Measurements from ENCODE around the gene ITPR1. TPM values are rescaled to one million over a fixed set of nuclear protein-coding genes. Genes with fewer than 3 reads are reported as not detected.

ITPR1 gene
- total RNA-seq, 4 donors from 2014 or later, result 184 to 305 (median 218) TPM

DNA sequence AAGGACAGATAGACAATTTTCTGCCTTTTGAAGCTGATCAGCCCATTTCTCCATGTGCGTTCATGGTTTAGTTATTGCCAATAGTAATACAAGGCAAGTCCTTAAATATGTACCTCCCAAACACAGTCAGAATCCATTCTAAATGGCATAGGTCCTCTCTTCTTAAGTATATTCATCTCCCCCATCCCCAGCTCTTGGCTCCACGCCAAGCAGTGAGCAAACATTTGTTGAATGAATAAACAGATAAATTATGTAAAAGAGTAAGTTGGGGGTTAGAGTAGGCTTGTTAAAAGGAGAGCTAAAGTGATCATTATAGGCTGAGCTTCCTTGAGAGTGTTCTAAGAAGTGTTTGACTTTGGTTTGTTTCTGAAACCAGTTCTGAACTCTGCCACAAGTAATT, 241.3 kb downstream of the ITPR1 start:
- no peak for ATAC-seq
- WGBS, 2 donors (ENCODE audit: low coverage in 1 of 2), result 51 to 77% methylated on average over 2 of the region's 2 CpGs
- Histone ChIP-seq H3K4me3 (no peak overlapping the region), H3K9me3 (no peaks in the 10 kb centered on the region), H3K27me3 (no peaks in the 10 kb centered on the region), H3K36me3 (peaks cover 0 to 63% of the 10 kb centered on the region in 2 donors), H3K27ac (no peak overlapping the region), H3K4me1 (peaks cover 0 to 14% (median 0%) of the 10 kb centered on the region in 3 donors)
- TF ChIP-seq EP300 (IDR thresholded peaks at IDR 0.05) (no peak), POLR2AphosphoS5 (IDR thresholded peaks at IDR 0.05) (no peak)
- TF ChIP-seq, protein P1, sequence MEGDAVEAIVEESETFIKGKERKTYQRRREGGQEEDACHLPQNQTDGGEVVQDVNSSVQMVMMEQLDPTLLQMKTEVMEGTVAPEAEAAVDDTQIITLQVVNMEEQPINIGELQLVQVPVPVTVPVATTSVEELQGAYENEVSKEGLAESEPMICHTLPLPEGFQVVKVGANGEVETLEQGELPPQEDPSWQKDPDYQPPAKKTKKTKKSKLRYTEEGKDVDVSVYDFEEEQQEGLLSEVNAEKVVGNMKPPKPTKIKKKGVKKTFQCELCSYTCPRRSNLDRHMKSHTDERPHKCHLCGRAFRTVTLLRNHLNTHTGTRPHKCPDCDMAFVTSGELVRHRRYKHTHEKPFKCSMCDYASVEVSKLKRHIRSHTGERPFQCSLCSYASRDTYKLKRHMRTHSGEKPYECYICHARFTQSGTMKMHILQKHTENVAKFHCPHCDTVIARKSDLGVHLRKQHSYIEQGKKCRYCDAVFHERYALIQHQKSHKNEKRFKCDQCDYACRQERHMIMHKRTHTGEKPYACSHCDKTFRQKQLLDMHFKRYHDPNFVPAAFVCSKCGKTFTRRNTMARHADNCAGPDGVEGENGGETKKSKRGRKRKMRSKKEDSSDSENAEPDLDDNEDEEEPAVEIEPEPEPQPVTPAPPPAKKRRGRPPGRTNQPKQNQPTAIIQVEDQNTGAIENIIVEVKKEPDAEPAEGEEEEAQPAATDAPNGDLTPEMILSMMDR (IDR thresholded peaks at IDR 0.05), result no peak

DNA sequence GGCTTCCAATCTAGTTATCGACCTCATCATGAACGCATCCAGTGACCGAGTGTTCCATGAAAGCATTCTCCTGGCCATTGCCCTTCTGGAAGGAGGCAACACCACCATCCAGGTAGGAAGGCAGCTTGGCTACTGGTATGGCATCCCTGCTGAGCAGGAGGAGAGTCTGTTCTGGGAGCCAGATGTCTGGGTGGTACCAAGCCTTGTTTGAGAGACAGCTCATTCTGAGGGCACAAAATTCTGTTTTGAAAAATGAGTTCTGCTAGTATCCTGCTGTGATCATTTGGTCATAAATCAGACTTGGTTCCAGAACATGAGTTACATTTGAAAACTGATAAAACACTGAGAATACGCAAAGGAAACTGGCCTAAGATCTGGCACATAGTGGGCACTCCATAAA, 242.1 kb downstream of the ITPR1 start:
- H3K27me3 ChIP-seq, result no peaks in the 10 kb centered on the region
- ATAC-seq, result no peak
- H3K9me3 ChIP-seq, result no peaks in the 10 kb centered on the region
- peaks cover 0 to 63% of the 10 kb centered on the region in 2 donors for H3K36me3 ChIP-seq
- TF ChIP-seq EP300 (IDR thresholded peaks at IDR 0.05) (no peak), POLR2A (IDR thresholded peaks at IDR 0.05) (no peak), POLR2AphosphoS5 (IDR thresholded peaks at IDR 0.05) (no peak)
- TF ChIP-seq, protein P1 (IDR thresholded peaks at IDR 0.05), result no peak
- WGBS, 2 donors (ENCODE audit: low coverage in 1 of 2), result 57% methylated on average over 1 to 2 of the region's 4 CpGs
- H3K4me1 ChIP-seq, result peaks cover 0 to 19% (median 3%) of the 10 kb centered on the region in 3 donors
- H3K4me3 ChIP-seq, result no peak overlapping the region
- H3K27ac ChIP-seq, result peak overlapping the region in 1 of 4 donors; percentile 23

DNA sequence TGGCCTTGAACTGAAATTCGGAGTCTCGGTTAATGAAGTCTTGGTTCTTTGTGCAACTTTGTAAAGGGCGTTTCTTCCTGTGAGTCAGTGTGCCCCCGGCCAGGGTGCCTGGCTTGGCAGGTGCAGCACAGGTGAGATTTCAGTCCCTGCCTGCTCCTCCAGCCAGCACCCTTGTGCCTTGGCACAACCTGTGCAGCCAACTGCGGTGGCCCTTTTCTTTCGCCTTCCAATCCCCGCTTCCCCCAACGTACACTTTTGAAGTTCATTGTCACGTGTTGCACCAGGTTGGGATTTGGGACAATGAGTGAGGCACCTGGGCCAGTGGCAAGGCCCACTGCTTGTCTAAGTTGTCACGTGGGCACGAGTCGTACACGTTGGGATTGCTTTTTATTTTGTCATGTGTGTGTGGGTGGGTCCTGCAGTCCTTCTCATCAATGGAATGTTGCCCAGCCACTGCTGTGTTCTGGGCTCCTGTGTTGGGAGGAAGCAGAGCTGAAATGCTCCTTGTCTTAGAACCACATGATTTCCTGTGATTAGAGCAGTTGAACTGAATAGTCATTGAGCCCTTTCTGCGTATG, 243.2 kb downstream of the ITPR1 start:
- 75 to 76% methylated on average over 2 to 11 of the region's 14 CpGs for WGBS, 2 donors (ENCODE audit: low coverage in 1 of 2)
- no peaks in the 10 kb centered on the region for H3K9me3 ChIP-seq
- H3K27me3 ChIP-seq, result no peaks in the 10 kb centered on the region
- no peak for TF ChIP-seq POLR2A (IDR thresholded peaks at IDR 0.05)
- TF ChIP-seq, protein P1 (IDR thresholded peaks at IDR 0.05), result no peak
- TF ChIP-seq EP300 (IDR thresholded peaks at IDR 0.05), result no peak
- TF ChIP-seq POLR2AphosphoS5 (IDR thresholded peaks at IDR 0.05), result no peak
- H3K27ac ChIP-seq, result peak overlapping the region in 1 of 4 donors; percentile 43
- H3K36me3 ChIP-seq, result peaks cover 0 to 63% of the 10 kb centered on the region in 2 donors
- peaks cover 6 to 31% (median 14%) of the 10 kb centered on the region in 3 donors for H3K4me1 ChIP-seq
- no peak overlapping the region for H3K4me3 ChIP-seq
- peak; percentile 49 for ATAC-seq

DNA sequence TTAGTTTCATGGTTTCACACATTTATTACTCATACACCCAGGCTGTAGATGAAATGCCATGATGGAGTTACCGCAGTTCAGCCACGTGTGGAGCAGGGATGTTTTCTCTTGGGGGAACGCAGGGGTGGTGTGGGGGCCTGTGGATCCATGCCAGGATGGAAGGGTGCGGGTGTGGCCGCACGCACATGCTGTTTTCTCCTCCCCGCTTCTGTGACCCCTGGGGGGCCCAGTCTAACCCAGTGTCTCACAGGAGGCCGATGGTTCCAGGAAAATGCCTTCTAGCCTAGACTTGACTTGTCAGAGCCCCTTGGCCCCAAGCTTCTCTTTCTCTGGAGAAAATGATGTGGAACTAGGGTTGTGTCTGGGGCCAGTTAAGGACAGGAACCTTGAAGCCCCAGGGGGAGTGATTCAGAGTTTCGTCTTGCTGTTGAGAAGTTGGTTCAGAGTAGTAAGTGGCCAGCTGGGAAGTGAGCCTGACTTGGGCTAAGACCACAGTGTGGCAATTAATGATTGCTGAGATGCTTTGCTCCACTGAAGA, 245.7 kb downstream of the ITPR1 start:
- no peak overlapping the region for H3K4me3 ChIP-seq
- H3K27ac ChIP-seq, result peak overlapping the region in 2 of 4 donors; percentile 17 to 92
- TF ChIP-seq, protein P1 (IDR thresholded peaks at IDR 0.05), result no peak
- TF ChIP-seq EP300 (IDR thresholded peaks at IDR 0.05) (no peak), POLR2A (IDR thresholded peaks at IDR 0.05) (no peak), POLR2AphosphoS5 (IDR thresholded peaks at IDR 0.05) (no peak)
- H3K4me1 ChIP-seq, result peaks cover 13 to 54% (median 25%) of the 10 kb centered on the region in 3 donors
- ATAC-seq, result no peak
- H3K27me3 ChIP-seq, result no peaks in the 10 kb centered on the region
- H3K9me3 ChIP-seq, result no peaks in the 10 kb centered on the region
- H3K36me3 ChIP-seq, result peaks cover 0 to 51% of the 10 kb centered on the region in 2 donors
- 81 to 95% methylated on average over 4 to 8 of the region's 9 CpGs for WGBS, 2 donors (ENCODE audit: low coverage in 1 of 2)

Data from gastroesophageal sphincter (tissue), 4 donors.